ACC112 (cell line): ENCODE measurements around the gene RNF214.

Experiments
- H2AFZ ChIP-seq: fragments of 200-600 bp; sonication (generic); one replicate; pipeline ENCODE4 v1.6.0; 2017; ENCODE audit warnings: antibody characterized with exemption, low read length; ENCODE audit not compliant: unreplicated experiment
- H3K27ac ChIP-seq: fragments of 200-600 bp; sonication (generic); 2 replicates; pipeline ENCODE4 v1.5.1; 2014; ENCODE audit warnings: low read depth, mild to moderate bottlenecking, antibody characterized with exemption, low read length, moderate library complexity
- H3K27me3 ChIP-seq: fragments of 200-600 bp; sonication (generic); 2 replicates; pipeline ENCODE4 v1.6.1; 2014; ENCODE audit warnings: mild to moderate bottlenecking, antibody characterized with exemption, low read length, moderate library complexity, mixed read lengths; ENCODE audit not compliant: insufficient read depth
- H3K36me3 ChIP-seq: fragments of 200-600 bp; sonication (generic); 2 replicates; pipeline ENCODE4 v1.6.1; 2016; ENCODE audit warnings: mild to moderate bottlenecking, antibody characterized with exemption, low read length, moderate library complexity, mixed read lengths; ENCODE audit not compliant: insufficient read depth
- H3K4me1 ChIP-seq: fragments of 200-600 bp; sonication (generic); one replicate; pipeline ENCODE4 v1.6.1; 2016; ENCODE audit warnings: low read length, mixed read lengths; ENCODE audit not compliant: insufficient read depth, unreplicated experiment, control insufficient read depth
- H3K4me3 ChIP-seq: fragments of 200-600 bp; sonication (generic); 2 replicates; pipeline ENCODE4 v1.5.1; 2014; ENCODE audit warnings: mild to moderate bottlenecking, low read depth, low read length
- H3K79me2 ChIP-seq: fragments of 200-600 bp; sonication (generic); one replicate; pipeline ENCODE4 v1.6.0; 2016; ENCODE audit warnings: low read length; ENCODE audit not compliant: control insufficient read depth, unreplicated experiment, insufficient read depth

The RNF214 gene

GRCh38 chr11:117189941-117190544 is 42.4 kb upstream of the RNF214 start:
- no peaks in the 10 kb centered on the region for H3K36me3 ChIP-seq
- H3K4me1 ChIP-seq, result no peaks in the 10 kb centered on the region
- H2AFZ ChIP-seq, result no peak overlapping the region
- no peaks in the 10 kb centered on the region for H3K27me3 ChIP-seq
- H3K79me2 ChIP-seq, result no peaks in the 10 kb centered on the region
- H3K27ac ChIP-seq, result no peak overlapping the region
- H3K4me3 ChIP-seq, result no peak overlapping the region

DNA sequence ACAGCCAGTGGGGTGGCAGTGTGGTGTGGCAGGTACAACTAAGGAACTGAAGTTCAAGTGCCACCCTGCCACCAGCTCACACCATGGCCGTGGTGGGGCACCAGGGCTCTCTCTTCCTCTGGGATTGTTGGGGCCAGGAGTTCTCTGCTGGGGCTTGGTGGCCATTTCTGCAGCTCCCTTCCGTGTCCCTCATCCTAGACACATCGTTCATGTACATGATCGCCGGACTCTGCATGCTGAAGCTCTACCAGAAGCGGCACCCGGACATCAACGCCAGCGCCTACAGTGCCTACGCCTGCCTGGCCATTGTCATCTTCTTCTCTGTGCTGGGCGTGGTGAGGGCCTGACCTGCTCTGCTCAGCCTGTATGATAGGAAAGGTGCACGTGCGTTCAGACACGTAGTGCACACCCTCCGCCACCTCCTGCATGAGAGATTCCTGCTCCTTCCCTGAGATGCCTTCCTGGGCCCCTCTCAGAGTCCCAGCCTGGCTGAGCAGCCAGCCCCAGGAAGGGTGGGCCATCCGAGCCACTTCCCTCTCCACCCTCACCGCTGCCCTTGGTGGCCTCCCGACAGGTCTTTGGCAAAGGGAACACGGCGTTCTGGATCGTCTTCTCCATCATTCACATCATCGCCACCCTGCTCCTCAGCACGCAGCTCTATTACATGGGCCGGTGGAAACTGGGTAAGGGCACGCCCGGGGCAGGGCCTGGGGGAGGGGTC is 40.6 kb upstream of the RNF214 start:
- Histone ChIP-seq H3K36me3 (no peaks in the 10 kb centered on the region), H2AFZ (no peak overlapping the region), H3K27ac (no peak overlapping the region), H3K4me3 (no peak overlapping the region), H3K4me1 (no peaks in the 10 kb centered on the region), H3K27me3 (no peaks in the 10 kb centered on the region), H3K79me2 (no peaks in the 10 kb centered on the region)

- Histone ChIP-seq H3K4me3 (no peak overlapping the region), H3K4me1 (no peaks in the 10 kb centered on the region), H2AFZ (no peak overlapping the region), H3K27me3 (no peaks in the 10 kb centered on the region), H3K36me3 (no peaks in the 10 kb centered on the region), H3K27ac (no peak overlapping the region), H3K79me2 (no peaks in the 10 kb centered on the region)
These were observed 40.0 kb upstream of the RNF214 start for GRCh38 chr11:117192401-117192875.

GRCh38 chr11:117193130-117194020 is 39.1 kb upstream of the RNF214 start:
- peaks cover 5% of the 10 kb centered on the region for H3K4me1 ChIP-seq
- H3K27ac ChIP-seq, result no peak overlapping the region
- no peaks in the 10 kb centered on the region for H3K36me3 ChIP-seq

DNA sequence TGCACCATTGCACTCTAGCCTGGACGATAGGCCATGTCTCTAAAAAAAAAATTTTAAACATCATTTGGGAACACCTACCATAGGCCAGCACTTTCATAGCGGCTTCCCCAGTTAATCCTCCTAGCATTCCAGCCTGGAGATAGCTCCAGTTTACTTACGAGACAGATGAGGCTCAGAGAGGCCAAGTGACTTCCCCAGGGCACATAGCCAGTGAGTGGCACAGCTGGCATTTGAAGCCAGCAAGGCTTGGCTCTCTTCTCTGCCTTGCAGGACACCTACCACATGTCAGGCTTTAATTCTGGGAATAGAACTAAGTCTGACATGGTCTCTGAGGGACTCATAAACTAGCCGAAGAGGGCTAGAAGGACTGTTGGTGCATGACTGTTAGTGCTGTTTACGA is 38.2 kb upstream of the RNF214 start:
- peaks cover 6% of the 10 kb centered on the region for H3K79me2 ChIP-seq
- peaks cover 11% of the 10 kb centered on the region for H3K4me1 ChIP-seq
- no peaks in the 10 kb centered on the region for H3K36me3 ChIP-seq
- H3K27ac ChIP-seq, result no peak overlapping the region
- H3K27me3 ChIP-seq, result no peaks in the 10 kb centered on the region
- no peak overlapping the region for H2AFZ ChIP-seq
- H3K4me3 ChIP-seq, result no peak overlapping the region

More at GRCh38 chr11:117193130-117194020, 39.1 kb upstream of the RNF214 start:
- no peak overlapping the region for H2AFZ ChIP-seq
- H3K4me3 ChIP-seq, result no peak overlapping the region
- H3K27me3 ChIP-seq, result no peaks in the 10 kb centered on the region
- H3K79me2 ChIP-seq, result peaks cover 1% of the 10 kb centered on the region

DNA sequence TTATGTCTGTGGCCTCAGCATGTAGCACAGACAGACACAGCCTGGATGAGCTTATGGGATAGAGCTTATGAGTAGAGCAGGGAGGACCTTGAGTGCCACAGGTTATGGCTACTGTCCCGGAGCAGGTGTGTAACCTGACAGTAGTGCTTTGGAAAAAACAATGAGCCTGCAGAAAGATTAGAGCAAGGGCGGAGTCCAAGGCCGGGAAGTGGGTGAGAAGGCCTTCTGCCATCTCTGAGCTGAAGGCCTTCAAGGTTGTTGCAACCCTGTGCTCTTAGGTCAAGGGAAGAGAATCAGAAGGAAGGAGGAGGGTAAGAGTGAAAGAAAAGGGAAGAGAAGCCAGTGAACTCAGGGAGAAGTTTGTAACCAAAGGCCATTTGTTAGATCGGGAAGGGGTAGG is 37.2 kb upstream of the RNF214 start:
- Histone ChIP-seq H3K4me3 (no peak overlapping the region), H3K79me2 (peaks cover 13% of the 10 kb centered on the region), H2AFZ (no peak overlapping the region), H3K27me3 (no peaks in the 10 kb centered on the region), H3K36me3 (no peaks in the 10 kb centered on the region), H3K4me1 (peaks cover 21% of the 10 kb centered on the region), H3K27ac (no peak overlapping the region)

GRCh38 chr11:117195761-117196160 is 36.7 kb upstream of the RNF214 start:
- no peaks in the 10 kb centered on the region for H3K36me3 ChIP-seq
- no peaks in the 10 kb centered on the region for H3K27me3 ChIP-seq
- H3K27ac ChIP-seq, result no peak overlapping the region
- no peak overlapping the region for H2AFZ ChIP-seq
- H3K4me3 ChIP-seq, result no peak overlapping the region
- peaks cover 26% of the 10 kb centered on the region for H3K4me1 ChIP-seq
- peaks cover 18% of the 10 kb centered on the region for H3K79me2 ChIP-seq

GRCh38 chr11:117197006-117197405 is 35.5 kb upstream of the RNF214 start:
- Histone ChIP-seq H3K36me3 (no peaks in the 10 kb centered on the region), H3K27me3 (no peaks in the 10 kb centered on the region), H3K4me3 (no peak overlapping the region), H2AFZ (no peak overlapping the region), H3K27ac (no peak overlapping the region), H3K4me1 (peaks cover 38% of the 10 kb centered on the region), H3K79me2 (peaks cover 29% of the 10 kb centered on the region)

DNA sequence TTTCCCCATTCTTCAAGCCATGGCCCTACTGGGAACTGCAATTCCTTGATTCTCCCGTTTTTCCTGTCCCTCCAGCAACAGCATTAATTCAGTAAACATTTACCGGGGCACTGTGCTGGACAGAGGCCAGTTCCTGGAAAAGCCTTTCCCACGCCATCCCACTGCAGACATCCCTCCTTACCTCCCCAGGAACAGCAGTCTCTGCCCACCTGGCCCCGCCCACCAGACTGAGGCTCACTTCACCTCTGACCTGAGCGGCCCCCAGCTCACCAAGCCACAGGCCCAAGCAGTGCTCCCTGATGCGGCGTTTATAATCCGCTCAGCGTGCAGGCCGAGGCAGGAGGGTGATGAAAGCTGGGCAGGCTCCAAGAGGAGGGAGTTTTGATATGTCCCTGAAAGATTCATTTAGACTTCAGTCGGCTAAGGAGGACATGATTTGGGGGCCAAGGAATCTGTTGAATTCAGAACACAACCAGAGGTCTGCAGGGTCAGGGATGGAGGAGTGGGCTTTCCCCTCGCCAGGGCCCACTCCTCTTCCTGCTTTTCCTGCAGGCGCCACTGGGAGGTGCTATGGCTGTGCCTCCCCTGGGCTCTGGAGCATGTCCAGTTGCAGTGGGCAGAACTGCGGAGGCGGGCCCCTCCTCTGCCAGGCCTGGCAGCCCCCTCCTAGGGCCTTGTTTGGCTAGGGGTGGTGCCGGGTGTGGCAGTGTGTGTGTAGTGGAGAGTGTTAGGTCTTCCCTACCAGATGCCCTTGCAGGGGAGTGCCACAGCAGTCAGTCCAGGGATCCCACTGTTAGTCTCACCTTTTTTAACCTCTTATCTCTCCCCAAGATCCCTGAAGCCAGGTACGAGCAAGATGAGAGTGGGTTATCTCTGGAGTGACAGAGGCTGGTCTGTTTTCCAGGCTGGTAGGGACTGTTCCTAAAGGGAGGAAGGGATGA is 34.7 kb upstream of the RNF214 start:
- Histone ChIP-seq H2AFZ (no peak overlapping the region), H3K27me3 (no peaks in the 10 kb centered on the region), H3K36me3 (0 out of 2 replicates have a peak, but pooled peaks cover under 1% of the 10 kb centered on the region), H3K4me1 (peaks cover 43% of the 10 kb centered on the region), H3K79me2 (peaks cover 36% of the 10 kb centered on the region), H3K4me3 (peak overlapping the region; percentile 74; the same call in 1 of the 2 replicates), H3K27ac (peak overlapping the region; percentile 80)

- Histone ChIP-seq H3K27ac (peak overlapping the region; percentile 80), H3K4me1 (peaks cover 43% of the 10 kb centered on the region), H3K36me3 (peaks cover 8% of the 10 kb centered on the region; the same call in 1 of the 2 replicates), H3K79me2 (peaks cover 38% of the 10 kb centered on the region), H3K27me3 (no peaks in the 10 kb centered on the region), H3K4me3 (peak overlapping the region; percentile 74), H2AFZ (no peak overlapping the region)
These were observed 33.9 kb upstream of the RNF214 start for GRCh38 chr11:117198613-117199012.
